Osteoblast (primary cell): ENCODE data around the gene SLC6A16. TPM values are rescaled to one million over a fixed set of nuclear protein-coding genes. Genes with fewer than 3 reads are reported as not detected.
"Not testable (repeated sequence)": the region's sequence is repeated elsewhere in the genome, so short reads cannot be mapped to it uniquely, and the experiment has no call there.

Experiments
- DNase-seq: peaks from one replicate; pipeline ENCODE4 v3.0.0; 2011; ENCODE audit warnings: low spot score, mixed read lengths; ENCODE audit not compliant: insufficient read length; ENCODE audit errors: missing footprints
- H2AFZ ChIP-seq: 2 replicates; pipeline ENCODE4 v1.6.0; 2011; ENCODE audit warnings: mild to moderate bottlenecking, low read length
- H3K27ac ChIP-seq: 2 replicates; pipeline ENCODE4 v1.5.1; 2011; ENCODE audit warnings: mild to moderate bottlenecking, low read depth, low read length, moderate library complexity
- H3K27me3 ChIP-seq: 2 replicates; pipeline ENCODE4 v1.6.0; 2012; ENCODE audit warnings: mild to moderate bottlenecking, control low read depth, inconsistent platforms, low read length, moderate library complexity; ENCODE audit not compliant: insufficient read depth
- H3K36me3 ChIP-seq: 2 replicates; pipeline ENCODE4 v1.5.1; 2011; ENCODE audit warnings: mild to moderate bottlenecking, low read length, control low read depth, moderate library complexity; ENCODE audit not compliant: insufficient read depth
- H3K4me1 ChIP-seq: 2 replicates; pipeline ENCODE4 v1.5.1; 2011; ENCODE audit warnings: mild to moderate bottlenecking, low read length, control low read depth, moderate library complexity; ENCODE audit not compliant: insufficient read depth
- H3K4me2 ChIP-seq: 2 replicates; pipeline ENCODE4 v1.6.0; 2011; ENCODE audit warnings: mild to moderate bottlenecking, low read length; ENCODE audit not compliant: insufficient read depth
- H3K4me3 ChIP-seq: fragments of 200-600 bp; sonication (generic); 3 replicates; pipeline ENCODE4 v1.5.1; 2012; ENCODE audit warnings: mild to moderate bottlenecking, low read length, inconsistent platforms; ENCODE audit not compliant: insufficient read depth
- H3K79me2 ChIP-seq: 2 replicates; pipeline ENCODE4 v1.6.0; 2012; ENCODE audit warnings: mild to moderate bottlenecking, low read length, control low read depth, inconsistent platforms; ENCODE audit not compliant: insufficient read depth
- H3K9me3 ChIP-seq: 2 replicates; pipeline ENCODE4 v1.5.1; 2011; ENCODE audit warnings: low read depth, low read length, control low read depth
- H4K20me1 ChIP-seq: 2 replicates; pipeline ENCODE4 v1.6.0; 2012; ENCODE audit warnings: mild to moderate bottlenecking, low read length, control low read depth; ENCODE audit not compliant: insufficient read depth
- CTCF ChIP-seq: IDR thresholded peaks from 2 replicates; pipeline ENCODE4 v1.5.1; 2011; ENCODE audit warnings: mild to moderate bottlenecking, low read depth, low read length, moderate library complexity; ENCODE audit errors: extremely low read depth
- total RNA-seq: library from RNA; depleted of rRNA; stranded (reverse); fragments of >200 nt; gene quantifications from 2 replicates; pipeline ENCODE4 v1.2.3, GENCODE V29; 2012

Gene SLC6A16
- total RNA-seq, 1 donor: 0.72 TPM

DNA sequence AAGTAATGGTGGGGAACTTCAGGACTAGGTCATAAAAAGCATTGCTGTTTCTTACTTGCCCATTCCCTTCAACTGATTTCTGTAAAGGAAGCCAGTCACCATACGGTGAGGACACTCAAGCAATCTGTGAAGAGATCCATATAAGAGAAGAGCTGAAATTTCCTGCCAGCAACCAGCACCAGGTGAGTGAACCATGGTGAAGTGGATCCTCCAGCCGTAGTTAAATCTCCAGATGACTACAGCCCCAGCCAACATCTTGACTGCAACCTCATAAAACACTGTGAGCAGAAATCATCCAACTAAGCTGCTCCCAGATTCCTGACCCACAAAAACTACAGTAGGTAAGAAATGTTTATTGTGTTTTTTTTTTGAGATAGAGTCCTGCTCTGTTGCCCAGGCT lies 3.8 kb upstream of the SLC6A16 start:
- no peaks in the 10 kb centered on the region for H3K36me3 ChIP-seq
- no peaks in the 10 kb centered on the region for H3K27me3 ChIP-seq
- no peaks in the 10 kb centered on the region for H3K4me1 ChIP-seq
- no peaks in the 10 kb centered on the region for H4K20me1 ChIP-seq
- no peak overlapping the region for H3K4me2 ChIP-seq
- H3K9me3 ChIP-seq: no peaks in the 10 kb centered on the region
- H3K79me2 ChIP-seq: no peaks in the 10 kb centered on the region
- no peak for TF ChIP-seq CTCF
- no peak for DNase-seq
- no peak overlapping the region for H2AFZ ChIP-seq
- H3K4me3 ChIP-seq: no peak overlapping the region
- H3K27ac ChIP-seq: no peak overlapping the region

DNA sequence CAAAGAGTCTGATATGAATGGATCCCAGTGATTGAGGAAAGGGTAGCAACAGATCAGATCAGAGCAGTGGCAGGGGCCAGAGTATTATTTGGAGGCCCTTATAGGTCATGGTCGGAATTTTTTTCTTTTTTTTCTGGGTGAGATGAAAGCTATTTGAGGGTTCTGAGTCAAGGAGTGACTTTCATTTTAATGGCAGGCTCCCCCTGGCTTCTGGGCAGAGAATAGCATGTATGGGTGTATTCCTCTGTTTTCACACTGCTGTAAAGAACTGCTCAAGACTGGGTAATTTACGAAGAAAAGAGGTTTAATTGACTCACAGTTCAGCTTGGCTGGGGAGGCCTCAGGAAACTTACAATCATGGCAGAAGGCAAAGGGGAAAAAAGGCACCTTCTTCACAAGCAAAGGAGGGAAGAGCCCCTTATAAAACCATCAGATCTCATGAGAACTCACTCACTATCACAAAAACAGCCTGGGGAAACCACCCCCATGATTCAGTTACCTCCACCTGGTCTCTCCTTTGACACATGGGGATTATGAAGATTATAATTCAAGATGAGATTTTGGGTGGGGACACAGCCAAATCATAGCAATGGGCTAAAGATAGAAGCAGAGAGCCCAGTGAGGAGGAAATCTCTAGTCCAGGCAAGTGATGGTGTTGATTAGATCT lies 3.0 kb upstream of the SLC6A16 start:
- H3K4me2 ChIP-seq: peak overlapping the region; percentile 4
- peak; percentile 90 for DNase-seq
- H2AFZ ChIP-seq: no peak overlapping the region
- H3K27me3 ChIP-seq: no peaks in the 10 kb centered on the region
- no peak overlapping the region for H3K27ac ChIP-seq
- H3K79me2 ChIP-seq: no peaks in the 10 kb centered on the region
- no peaks in the 10 kb centered on the region for H4K20me1 ChIP-seq
- no peaks in the 10 kb centered on the region for H3K9me3 ChIP-seq
- H3K4me3 ChIP-seq: no peak overlapping the region
- no peaks in the 10 kb centered on the region for H3K36me3 ChIP-seq
- no peaks in the 10 kb centered on the region for H3K4me1 ChIP-seq
- peak; percentile 67 for TF ChIP-seq CTCF

- Histone ChIP-seq H3K9me3 (no peaks in the 10 kb centered on the region), H3K27ac (no peak overlapping the region)
These were observed 1.2 kb upstream of the SLC6A16 start for GRCh38 chr19:49326165-49326704.

DNA sequence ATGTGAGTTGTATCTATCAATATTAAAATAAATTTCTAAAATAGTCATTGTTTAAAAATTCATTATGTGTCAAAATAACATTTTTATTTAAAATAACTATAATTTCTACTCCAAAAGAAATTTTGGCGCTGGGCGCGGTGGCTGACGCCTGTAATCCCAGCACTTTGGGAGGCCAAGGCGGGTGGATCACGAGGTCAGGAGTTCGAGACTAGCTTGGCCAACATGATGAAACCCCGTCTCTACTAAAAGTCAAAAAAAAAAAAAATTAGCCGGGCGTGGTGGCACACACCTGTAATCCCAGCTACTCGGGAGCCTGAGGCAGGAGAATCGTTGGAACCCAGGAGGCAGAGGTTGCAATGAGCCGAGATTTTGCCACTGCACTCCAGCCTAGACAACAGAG lies 765 bp upstream of the SLC6A16 start:
- H4K20me1 ChIP-seq, H3K9me3 ChIP-seq, H3K4me1 ChIP-seq, H3K27me3 ChIP-seq, H3K27ac ChIP-seq, H3K79me2 ChIP-seq, H2AFZ ChIP-seq, H3K4me3 ChIP-seq, H3K4me2 ChIP-seq, H3K36me3 ChIP-seq, DNase-seq: not testable (repeated sequence)

More at GRCh38 chr19:49326165-49326704, 1.2 kb upstream of the SLC6A16 start:
- Histone ChIP-seq H3K36me3 (no peaks in the 10 kb centered on the region), H3K4me2 (no peak overlapping the region), H4K20me1 (no peaks in the 10 kb centered on the region), H2AFZ (no peak overlapping the region), H3K27me3 (no peaks in the 10 kb centered on the region), H3K4me1 (no peaks in the 10 kb centered on the region), H3K4me3 (no peak overlapping the region), H3K79me2 (no peaks in the 10 kb centered on the region)
- no peak for TF ChIP-seq CTCF
- peak; percentile 21 for DNase-seq
